H1 (cell line): Measurements from ENCODE around the gene AMPD1. TPM values are rescaled to one million over a fixed set of nuclear protein-coding genes. Genes with fewer than 3 reads are reported as not detected.

ENCODE experiments used
- CTCF ChIA-PET: fragments of 300-600 bp; sonication (Branson Sonifier 250); formaldehyde crosslinking; loops from one replicate; lab custom pipeline; 2021; ENCODE audit not compliant: partially characterized antibody; lab: Charles Lee
- POLR2A ChIA-PET: fragments of 300-600 bp; sonication (Branson Sonifier 250); formaldehyde crosslinking; loops from one replicate; lab custom pipeline; 2021; ENCODE audit warnings: inconsistent platforms; ENCODE audit not compliant: partially characterized antibody; lab: Charles Lee
- DNase-seq, 2 experiments: peaks; one replicate each; pipeline versions ENCODE4 v3.0.0 to v3.0.0-alpha.2; 2010 to 2022; ENCODE audit warnings: low spot score in 2 of 2, low read depth in 1 of 2, mixed read lengths in 1 of 2
- FAIRE-seq: peaks from 2 replicates; lab custom pipeline; 2011; peaks lifted over from hg19 to GRCh38; lab: Jason Lieb, UNC
- H2AFZ ChIP-seq: 2 replicates; pipeline ENCODE4 v1.8.1; 2012; ENCODE audit warnings: low read length, inconsistent platforms
- H2AK5ac ChIP-seq: 2 replicates; pipeline ENCODE4 v1.6.1; 2013; ENCODE audit warnings: low read depth, low read length
- H2BK120ac ChIP-seq: replicated peaks from 2 replicates; pipeline ENCODE3; 2013; ENCODE audit warnings: low read depth, low read length, inconsistent platforms
- H2BK12ac ChIP-seq: 2 replicates; pipeline ENCODE4 v1.6.1; 2013; ENCODE audit warnings: low read depth, low read length
- H2BK15ac ChIP-seq: 2 replicates; pipeline ENCODE4 v1.6.1; 2013; ENCODE audit warnings: low read length
- H2BK20ac ChIP-seq: 2 replicates; pipeline ENCODE4 v1.6.1; 2013; ENCODE audit warnings: low read length
- H2BK5ac ChIP-seq: 2 replicates; pipeline ENCODE4 v1.6.1; 2013; ENCODE audit warnings: low read depth, low read length
- H3K14ac ChIP-seq: 2 replicates; pipeline ENCODE4 v1.6.1; 2013; ENCODE audit warnings: inconsistent platforms; ENCODE audit not compliant: insufficient read length
- H3K18ac ChIP-seq: 2 replicates; pipeline ENCODE4 v1.6.1; 2013; ENCODE audit warnings: low read length; ENCODE audit errors: extremely low read depth
- H3K23ac ChIP-seq: 2 replicates; pipeline ENCODE4 v1.6.1; 2013; ENCODE audit warnings: inconsistent platforms; ENCODE audit not compliant: insufficient read length
- H3K23me2 ChIP-seq: 2 replicates; pipeline ENCODE4 v1.6.1; 2013; ENCODE audit warnings: low read depth, low read length
- H3K27ac ChIP-seq: 2 replicates; pipeline ENCODE4 v1.6.1; 2011; ENCODE audit warnings: low read depth, low read length, inconsistent platforms
- H3K27me3 ChIP-seq, 4 experiments: replicated peaks in 1 of 4; 1 replicate in 1 of 4; 2 replicates in 3 of 4; pipeline versions ENCODE4 v1.6.1 to v1.8.1; 2011 to 2013; ENCODE audit warnings: low read length in 3 of 4, mild to moderate bottlenecking in 3 of 4, inconsistent platforms in 2 of 4, mixed read lengths in 2 of 4, moderate library complexity in 1 of 4; ENCODE audit not compliant: control insufficient read depth in 3 of 4, insufficient read depth in 3 of 4; ENCODE audit errors: extremely low read depth in 1 of 4
- H3K36me3 ChIP-seq, 4 experiments: 2 replicates each; pipeline versions ENCODE4 v1.6.1 to v1.8.1; 2011 to 2013; ENCODE audit warnings: mild to moderate bottlenecking in 4 of 4, low read length in 3 of 4, moderate library complexity in 2 of 4, control low read depth in 1 of 4, inconsistent platforms in 1 of 4; ENCODE audit not compliant: insufficient read depth in 4 of 4, control insufficient read depth in 2 of 4
- H3K4ac ChIP-seq: replicated peaks from 2 replicates; pipeline ENCODE3; 2013; ENCODE audit warnings: low read length, low read depth, mixed read lengths, inconsistent platforms; ENCODE audit not compliant: insufficient read length
- H3K4me1 ChIP-seq, 4 experiments: replicated peaks in 1 of 4; 1 replicate in 1 of 4; 2 replicates in 3 of 4; pipeline versions ENCODE4 v1.6.1 to v1.8.1; 2011 to 2013; ENCODE audit warnings: low read length in 3 of 4, inconsistent platforms in 2 of 4, mixed read lengths in 1 of 4; ENCODE audit not compliant: insufficient read depth in 4 of 4, control insufficient read depth in 3 of 4
- H3K4me2 ChIP-seq, 2 experiments: 2 replicates each; pipeline versions ENCODE4 v1.6.1 to v1.8.1; 2011 to 2013; ENCODE audit warnings: low read depth in 2 of 2, low read length in 2 of 2, control low read depth in 1 of 2, inconsistent platforms in 1 of 2, mild to moderate bottlenecking in 1 of 2; ENCODE audit not compliant: insufficient read depth in 1 of 2
- H3K4me3 ChIP-seq, 4 experiments: fragments of 200-600, 300-600 bp in 1 of 4; sonication (generic), shearing (Covaris generic), sonication (Bioruptor Twin) in 1 of 4; 2 replicates each; pipeline versions ENCODE4 v1.5.1 to v1.8.1; 2011 to 2016; ENCODE audit warnings: low read length in 4 of 4, low read depth in 3 of 4, control low read depth in 2 of 4, inconsistent platforms in 2 of 4, mild to moderate bottlenecking in 2 of 4, mixed read lengths in 1 of 4, moderate library complexity in 1 of 4; ENCODE audit not compliant: insufficient read depth in 2 of 4; ENCODE audit errors: extremely low read depth in 1 of 4
- H3K56ac ChIP-seq: replicated peaks from 2 replicates; pipeline ENCODE3; 2013; ENCODE audit warnings: low read depth, mild to moderate bottlenecking, mixed read lengths, low read length, inconsistent platforms; ENCODE audit not compliant: insufficient read length
- H3K79me1 ChIP-seq: 2 replicates; pipeline ENCODE4 v1.6.1; 2013; ENCODE audit warnings: low read depth, low read length, control low read depth
- H3K79me2 ChIP-seq, 2 experiments: 2 replicates each; pipeline versions ENCODE4 v1.6.1 to v1.8.1; 2012 to 2013; ENCODE audit warnings: low read length in 2 of 2, mild to moderate bottlenecking in 2 of 2, inconsistent platforms in 1 of 2; ENCODE audit not compliant: insufficient read depth in 2 of 2, control insufficient read depth in 1 of 2
- H3K9ac ChIP-seq, 4 experiments: replicated peaks in 1 of 4; 1 replicate in 1 of 4; 2 replicates in 3 of 4; pipeline versions ENCODE4 v1.6.1 to v1.8.1; 2011 to 2013; ENCODE audit warnings: low read depth in 3 of 4, low read length in 3 of 4, control low read depth in 2 of 4, mild to moderate bottlenecking in 2 of 4, moderate library complexity in 2 of 4, inconsistent platforms in 1 of 4; ENCODE audit errors: extremely low read depth in 1 of 4
- H3K9me3 ChIP-seq, 2 experiments: 2 replicates each; pipeline versions ENCODE4 v1.6.1 to v1.8.1; 2012 to 2013; ENCODE audit warnings: mild to moderate bottlenecking in 2 of 2, moderate library complexity in 2 of 2, control low read depth in 1 of 2, inconsistent platforms in 1 of 2, low read depth in 1 of 2, low read length in 1 of 2, mixed read lengths in 1 of 2; ENCODE audit not compliant: insufficient read depth in 2 of 2
- H4K20me1 ChIP-seq, 2 experiments: replicated peaks in 1 of 2; 2 replicates each; pipeline versions ENCODE3 to v1.8.1; 2011 to 2013; ENCODE audit warnings: inconsistent platforms in 2 of 2, low read length in 2 of 2, mild to moderate bottlenecking in 1 of 2; ENCODE audit not compliant: insufficient read depth in 2 of 2, control insufficient read depth in 1 of 2
- H4K5ac ChIP-seq: 2 replicates; pipeline ENCODE4 v1.6.1; 2013; ENCODE audit warnings: low read length, low read depth, mixed read lengths, inconsistent platforms; ENCODE audit not compliant: insufficient read length
- H4K8ac ChIP-seq: 2 replicates; pipeline ENCODE4 v1.8.0; 2013; ENCODE audit warnings: mild to moderate bottlenecking, moderate library complexity, low read length, inconsistent platforms; ENCODE audit not compliant: insufficient read depth; ENCODE audit errors: extremely low read depth
- H4K91ac ChIP-seq: replicated peaks from 2 replicates; pipeline ENCODE3; 2013; ENCODE audit warnings: low read length, mixed read lengths, inconsistent platforms; ENCODE audit not compliant: insufficient read length
- BACH1 ChIP-seq: IDR thresholded peaks from 2 replicates; pipeline ENCODE4 v1.6.1; 2012; ENCODE audit warnings: low read length, improper control_type of control experiment
- CBX5 ChIP-seq: fragments of 300-800, 300-1000 bp; sonication (generic); IDR thresholded peaks from 2 replicates; pipeline ENCODE4 v1.7.1; 2016; ENCODE audit warnings: antibody characterized with exemption, low read length, low read depth
- EP300 ChIP-seq, 2 experiments: IDR thresholded peaks; 1 replicate in 1 of 2; 2 replicates in 1 of 2; pipeline ENCODE4 v1.6.1; 2011 to 2012; ENCODE audit warnings: low read depth in 2 of 2, low read length in 2 of 2, mild to moderate bottlenecking in 2 of 2, borderline replicate concordance in 1 of 2, inconsistent platforms in 1 of 2, moderate library complexity in 1 of 2
- FOSL1 ChIP-seq: IDR thresholded peaks from 2 replicates; pipeline ENCODE4 v1.6.1; 2011; ENCODE audit warnings: mild to moderate bottlenecking, low read depth, low read length, moderate library complexity; ENCODE audit not compliant: insufficient read depth
- PHF8 ChIP-seq: fragments of 200-600 bp; sonication (generic); conservative IDR thresholded peaks from 2 replicates; pipeline ENCODE4 v1.7.1; 2012; ENCODE audit warnings: low read depth, mild to moderate bottlenecking, inconsistent platforms, low read length, moderate library complexity
- RAD21 ChIP-seq, 2 experiments: IDR thresholded peaks in 1 of 2; conservative IDR thresholded peaks in 1 of 2; 2 replicates each; pipeline ENCODE4 v1.6.1; 2011; ENCODE audit warnings: low read depth in 2 of 2, low read length in 2 of 2, improper control_type of control experiment in 1 of 2, inconsistent platforms in 1 of 2, mild to moderate bottlenecking in 1 of 2, moderate library complexity in 1 of 2
- YY1 ChIP-seq: IDR thresholded peaks from 2 replicates; pipeline ENCODE4 v1.6.1; 2011; ENCODE audit warnings: low read depth, mild to moderate bottlenecking, low read length
- WGBS, 2 experiments: shearing (Covaris generic) in 1 of 2; methylation state at CpG; one replicate each; pipeline versions ENCODE4 v1.1.6 to v1.1.7; 2013 to 2015; ENCODE audit warnings: low lambda C conversion rate in 2 of 2, mixed read lengths in 2 of 2, inconsistent platforms in 1 of 2, low coverage in 1 of 2, missing lambda C conversion rate in 1 of 2; ENCODE audit not compliant: insufficient replicate concordance in 2 of 2, insufficient coverage in 1 of 2, insufficient read length in 1 of 2; ENCODE audit errors: extremely low coverage in 1 of 2, missing lambda C conversion rate in 1 of 2; 5-methylcytosine and 5-hydroxymethylcytosine counted together
- polyA plus RNA-seq, 7 experiments: library from polyadenylated mRNA; depleted of rRNA in 3 of 7; stranded (reverse) in 5 of 7; unstranded in 2 of 7; fragments of >200 nt in 5 of 7; fragments of 200-250 nt in 2 of 7; gene quantifications; 1 replicate in 5 of 7; 2 replicates in 1 of 7; 4 replicates in 1 of 7; pipeline versions ENCODE4 v1.2.1 to v1.2.3, GENCODE V29; 2011 to 2013; ENCODE audit warnings: missing spikeins in 2 of 7, mixed read lengths in 2 of 7
- total RNA-seq: library from RNA; stranded (reverse); fragmentation: NEBNext Ultra II Directional; extraction: Animal tissue kit (Norgen Biotek cat#: 25700); gene quantifications from 2 replicates; pipeline ENCODE4 v1.2.1, GENCODE V29; 2021

Gene AMPD1
- total and polyA plus RNA-seq, 2 of the 8 experiments (the other 6 are each of a cell fraction or from before 2014, with no cell fraction given): not detected

DNA sequence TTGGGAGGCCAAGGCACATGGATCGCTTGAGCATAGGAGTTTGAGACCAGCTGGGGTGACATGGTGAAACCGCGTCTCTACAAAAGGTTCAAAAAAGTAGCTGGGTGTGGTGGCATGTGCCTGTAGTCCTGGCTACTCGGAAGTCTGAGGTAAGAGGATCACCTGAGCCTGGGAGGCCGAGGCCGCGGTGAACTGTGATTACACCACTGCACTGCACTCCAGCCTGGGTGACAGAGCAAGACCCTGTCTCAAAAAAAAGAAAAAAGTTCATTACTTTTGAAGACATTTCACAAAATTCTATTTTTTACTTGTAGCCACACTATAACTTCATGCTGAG, 23.4 kb downstream of the AMPD1 start:
- Histone ChIP-seq H2BK20ac (no peak overlapping the region), H4K20me1 (no peaks in the 10 kb centered on the region), H3K9me3 (no peaks in the 10 kb centered on the region), H3K4me2 (no peak overlapping the region), H2BK120ac (no peak overlapping the region)
- TF ChIP-seq FOSL1: no peak
- TF ChIP-seq BACH1: no peak
- TF ChIP-seq CBX5: no peak
- no peak for TF ChIP-seq RAD21 (IDR thresholded peaks at IDR 0.05 in 1 of 2, conservative IDR thresholded peaks at IDR 0.05 in 1 of 2; ENCODE audit: low read depth in 2 of 2, low read length in 2 of 2)
- TF ChIP-seq EP300 (IDR thresholded peaks at IDR 0.05; ENCODE audit: borderline replicate concordance in 1 of 2, low read depth in 2 of 2, low read length in 2 of 2): no peak
- no peak for TF ChIP-seq PHF8
- TF ChIP-seq YY1: no peak
- TF ChIP-seq, all 59 proteins: peak for 0
- Histone ChIP-seq H3K79me2 (no peaks in the 10 kb centered on the region), H3K4me1 (peaks cover 0 to 4% (median 1%) of the 10 kb centered on the region in 4 experiments; a peak in 1 of 7 replicates), H4K5ac (no peak overlapping the region), H3K14ac (no peak overlapping the region), H2AFZ (no peak overlapping the region), H3K36me3 (no peaks in the 10 kb centered on the region), H2BK12ac (no peak overlapping the region), H3K56ac (no peak overlapping the region), H2BK5ac (no peak overlapping the region), H2BK15ac (no peak overlapping the region), H2AK5ac (no peak overlapping the region), H3K18ac (no peak overlapping the region), H3K23ac (no peak overlapping the region), H3K23me2 (peaks cover 10% of the 10 kb centered on the region), H3K9ac (no peak overlapping the region), H3K4ac (no peak overlapping the region), H3K4me3 (no peak overlapping the region), H3K79me1 (no peaks in the 10 kb centered on the region), H4K8ac (no peak overlapping the region), H3K27ac (no peak overlapping the region), H4K91ac (no peak overlapping the region), H3K27me3 (peaks cover 0 to 4% (median 2%) of the 10 kb centered on the region in 4 experiments; a peak in 2 of 7 replicates)
- ChIA-PET CTCF (interaction anchor here (1.1 kb wide), 2 partner anchors 9 to 124 kb away, joined by 3 to 4 read pairs; no protein-coding TSS in a partner anchor), POLR2A (interaction anchor here (1.8 kb wide), 1 partner anchor 85 kb away, joined by 5 read pairs; the partner anchor contains the start of gene CSDE1)
- FAIRE-seq (no peak), DNase-seq (no peak)
- 88% methylated on average over 7 of the region's 7 CpGs; no CpG with 5 or more reads in 1 of the 2 experiments for WGBS, 2 experiments
